OCI-M2 (cell line): ENCODE data around the gene MOCS2.

ENCODE experiments used
- DNase-seq: peaks from one replicate; lab custom pipeline; 2025; ENCODE audit not compliant: unreplicated experiment; lab: John Stamatoyannopoulos, UW

MOCS2 gene

DNA sequence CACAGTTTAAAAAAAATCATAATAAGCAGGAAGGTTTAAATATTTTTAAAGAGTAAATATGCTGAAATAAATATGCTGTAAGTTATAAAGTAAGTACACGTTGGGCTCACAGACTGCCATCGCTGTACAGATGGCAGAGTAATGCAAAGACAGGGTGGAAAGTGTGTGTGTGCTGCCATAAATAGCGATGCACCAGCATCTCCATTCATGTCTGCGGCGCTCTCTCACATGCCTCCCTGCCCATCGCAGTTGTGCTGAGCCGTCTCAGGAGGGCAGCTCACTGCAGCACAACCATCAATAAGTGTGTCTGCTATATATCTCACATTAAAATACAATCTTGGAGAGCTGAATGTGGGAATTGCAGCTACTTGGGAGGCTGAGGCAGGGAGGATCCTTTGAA is 14.3 kb downstream of the MOCS2 start:
- DNase-seq: no peak

- DNase-seq: no peak
Measured at GRCh38 chr5:53092242-53092641, 17.3 kb downstream of the MOCS2 start.

DNA sequence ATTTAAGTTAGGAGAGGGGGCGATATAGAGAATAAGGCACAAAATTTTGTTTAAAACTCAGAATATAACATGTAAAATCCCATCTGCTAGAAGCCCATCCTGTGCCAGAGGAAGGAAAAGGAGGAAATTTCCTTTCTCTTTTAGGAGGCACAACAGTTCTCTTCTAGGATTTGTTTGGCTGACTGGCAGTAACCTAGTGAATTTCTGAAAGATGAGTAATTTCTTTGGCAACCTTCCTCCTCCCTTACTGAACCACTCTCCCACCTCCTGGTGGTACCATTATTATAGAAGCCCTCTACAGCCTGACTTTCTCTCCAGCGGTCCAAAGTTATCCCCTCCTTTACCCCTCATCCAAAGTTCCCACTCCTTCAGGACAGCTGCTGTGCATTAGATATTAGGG is 18.3 kb downstream of the MOCS2 start:
- no peak for DNase-seq

DNA sequence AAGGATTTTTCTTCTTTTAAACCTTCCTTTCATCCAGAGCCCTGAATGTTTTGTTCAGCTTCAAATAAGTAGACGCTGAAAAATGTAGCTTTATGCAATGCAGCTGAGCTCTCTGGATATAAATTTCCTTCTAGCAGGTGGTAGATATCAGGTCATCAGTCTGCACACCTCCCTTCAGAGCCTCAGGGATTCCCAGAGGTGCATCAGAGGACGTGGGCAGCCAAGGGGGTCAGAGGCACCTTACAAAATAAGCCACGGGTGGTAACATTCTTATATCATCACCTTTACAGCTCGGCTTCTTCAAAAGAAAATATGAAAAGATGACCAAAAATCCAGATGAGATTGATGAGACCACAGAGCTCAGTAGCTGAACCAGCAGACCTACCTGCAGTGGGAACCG is 19.3 kb downstream of the MOCS2 start:
- no peak for DNase-seq

- no peak for DNase-seq
Measured at GRCh38 chr5:53089481-53089991, 20.0 kb downstream of the MOCS2 start.

GRCh38 chr5:53087621-53088121 is 21.9 kb downstream of the MOCS2 start:
- no peak for DNase-seq

- no peak for DNase-seq
Measured at GRCh38 chr5:53087171-53087570, 22.4 kb downstream of the MOCS2 start.

GRCh38 chr5:53084546-53085255 is 24.9 kb downstream of the MOCS2 start:
- DNase-seq: no peak

DNA sequence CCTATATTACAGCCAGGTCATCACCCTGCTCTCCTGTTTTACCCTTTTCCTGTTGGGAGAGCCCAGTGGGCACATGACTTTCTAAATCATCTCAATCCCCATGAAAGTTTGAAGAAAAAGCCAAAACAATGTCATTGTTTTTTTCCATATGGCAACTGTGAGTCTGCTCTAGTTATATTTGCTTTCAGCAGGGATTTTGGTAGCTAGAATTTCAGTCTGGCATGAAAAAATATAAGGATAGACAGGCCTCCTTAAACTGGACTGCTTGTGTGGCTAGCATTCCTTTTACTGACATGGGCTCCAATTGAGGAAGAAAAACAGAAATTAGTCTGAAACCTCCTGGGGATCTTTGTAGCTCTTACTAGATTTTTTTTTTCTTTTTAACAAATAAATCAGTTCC is 25.6 kb downstream of the MOCS2 start:
- DNase-seq: no peak

- no peak for DNase-seq
Measured at GRCh38 chr5:53080271-53080670, 29.3 kb downstream of the MOCS2 start.

DNA sequence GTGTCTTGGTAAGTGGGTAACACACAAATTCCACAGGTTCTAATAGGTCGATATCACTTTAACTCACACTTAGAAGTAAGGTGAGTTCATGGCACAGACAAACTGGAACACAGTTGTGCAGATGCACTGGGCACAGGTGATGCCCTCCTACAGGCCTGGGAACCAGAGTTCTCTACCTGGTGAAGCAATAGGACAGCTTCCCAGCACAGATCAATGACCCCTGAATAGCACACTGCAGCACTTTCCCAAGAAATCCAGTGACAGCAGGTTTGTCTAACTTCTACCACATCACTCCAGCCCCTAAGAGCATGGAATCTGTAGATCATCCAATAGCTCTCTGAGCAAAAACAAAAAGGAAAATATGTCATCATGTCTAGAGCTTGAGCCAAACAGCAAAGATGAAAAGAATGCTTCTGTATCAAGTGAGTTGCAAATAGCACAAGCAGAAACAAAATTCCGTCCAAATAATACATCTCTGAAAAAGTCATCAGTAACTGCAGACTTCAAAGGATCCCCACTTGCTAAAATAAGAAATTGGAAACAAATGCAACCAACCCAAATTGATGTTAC is 33.5 kb downstream of the MOCS2 start:
- no peak for DNase-seq

GRCh38 chr5:53073348-53073747 is 36.2 kb downstream of the MOCS2 start:
- no peak for DNase-seq

- DNase-seq: no peak
Measured at GRCh38 chr5:53071738-53072137, 37.8 kb downstream of the MOCS2 start.

DNA sequence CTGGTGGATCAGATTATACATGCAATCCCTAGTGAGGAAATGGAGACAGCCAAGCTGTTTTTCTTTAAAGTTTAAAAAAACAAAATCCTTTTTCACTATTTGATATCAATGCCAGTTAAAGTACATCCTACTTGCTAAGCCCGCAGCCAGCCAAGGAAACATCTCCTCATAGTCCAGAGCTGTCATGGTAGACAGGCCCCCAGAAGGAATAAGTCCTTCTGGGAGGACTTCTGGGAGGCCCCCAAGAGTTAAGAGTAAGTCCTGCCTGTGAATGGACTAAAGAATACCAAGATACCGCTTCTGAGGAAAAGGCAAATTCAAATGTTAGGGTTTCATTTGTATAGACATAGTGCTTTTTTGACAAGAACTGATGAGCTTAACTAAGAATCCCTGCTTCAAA is 38.3 kb downstream of the MOCS2 start:
- DNase-seq: no peak

DNA sequence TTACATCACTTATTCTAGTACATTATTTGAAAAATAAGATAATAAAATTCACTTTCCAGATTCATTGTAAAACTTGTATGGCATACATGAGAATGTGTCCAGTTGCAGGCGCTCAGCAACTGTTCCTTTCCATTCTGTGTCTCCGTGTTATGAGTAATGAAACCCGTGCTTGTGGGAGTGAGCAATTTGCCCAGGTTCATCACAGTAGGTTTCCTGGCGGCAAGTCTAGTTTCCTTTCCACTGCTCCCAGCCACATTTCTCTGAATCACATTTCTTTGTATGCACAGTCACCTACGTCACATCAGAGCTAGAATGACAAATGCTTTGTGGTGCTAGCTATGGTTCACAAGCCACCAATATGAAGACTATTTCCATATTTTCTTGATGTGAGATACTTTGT is 39.9 kb downstream of the MOCS2 start:
- DNase-seq: no peak

DNA sequence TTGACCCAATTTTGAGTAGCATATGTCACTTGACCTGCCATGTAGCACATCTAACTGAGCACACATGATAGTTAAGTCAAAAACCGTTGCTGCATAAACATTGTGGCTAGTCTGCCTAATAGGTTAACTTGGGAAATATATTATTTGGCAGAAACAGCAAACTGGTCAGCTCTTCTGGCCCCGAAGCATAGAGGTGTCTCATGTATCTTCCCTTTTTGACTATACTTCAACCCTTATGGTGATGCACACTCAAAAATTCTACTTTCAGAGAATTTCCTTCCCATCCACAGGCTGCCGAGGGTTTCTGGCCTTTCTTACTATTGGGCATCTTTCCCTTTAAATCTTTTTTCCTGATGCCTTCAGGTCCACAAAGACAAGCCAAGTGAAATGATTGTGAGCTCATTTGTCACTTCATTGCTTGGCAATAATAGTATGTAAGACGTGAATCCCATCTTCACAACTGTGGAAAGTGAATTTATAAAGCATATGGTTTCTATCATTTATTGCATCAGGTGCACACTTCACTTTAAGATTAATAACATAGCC is 41.2 kb downstream of the MOCS2 start:
- no peak for DNase-seq

DNA sequence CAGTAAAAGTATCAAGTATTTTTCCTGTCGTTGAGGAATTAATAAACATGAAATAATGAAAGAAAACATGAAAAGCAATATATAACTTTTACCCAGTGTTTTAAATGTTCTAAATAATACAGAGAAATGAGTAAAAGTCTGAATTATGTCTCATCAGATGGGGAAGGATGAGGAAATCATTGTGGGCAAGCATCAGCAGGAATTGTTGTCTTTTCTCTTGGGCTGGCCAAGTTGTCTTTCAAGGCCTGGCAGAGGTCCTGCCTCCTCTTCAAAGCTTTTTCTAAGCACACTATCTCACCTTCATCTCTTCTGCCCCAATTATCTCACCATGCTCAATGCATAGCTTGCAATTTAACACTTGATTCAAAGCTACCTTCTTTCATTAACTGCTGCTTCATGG is 41.9 kb downstream of the MOCS2 start:
- no peak for DNase-seq

DNA sequence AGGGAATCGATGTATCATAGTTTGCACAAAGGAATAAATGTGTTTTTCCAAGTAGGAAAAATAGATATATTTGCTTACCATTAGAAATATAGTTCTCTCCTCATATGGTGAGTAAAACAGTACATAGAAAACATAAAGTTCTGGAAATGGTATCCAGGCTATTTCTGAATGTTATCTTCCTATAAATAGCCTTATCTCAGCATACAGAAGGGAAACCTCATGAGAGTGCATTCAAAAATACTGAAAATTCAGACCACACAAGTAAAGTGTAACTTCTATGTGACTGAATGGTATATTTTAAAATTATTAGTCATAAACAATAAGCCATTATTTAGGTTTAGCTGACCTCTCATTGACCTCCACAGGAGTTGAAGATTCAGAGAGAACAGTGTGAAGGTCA is 43.5 kb downstream of the MOCS2 start:
- no peak for DNase-seq

GRCh38 chr5:53063791-53064190 is 45.8 kb downstream of the MOCS2 start:
- DNase-seq: no peak

GRCh38 chr5:53063176-53063575 is 46.4 kb downstream of the MOCS2 start:
- no peak for DNase-seq

GRCh38 chr5:53059281-53059680 is 50.3 kb downstream of the MOCS2 start:
- no peak for DNase-seq

- no peak for DNase-seq
Measured at GRCh38 chr5:53055365-53055764, 54.2 kb downstream of the MOCS2 start.
